ENCODE data around the gene SMCO4. TPM values are rescaled to one million over a fixed set of nuclear protein-coding genes. Genes with fewer than 3 reads are reported as not detected.
"Not testable (repeated sequence)": the region's sequence is repeated elsewhere in the genome, so short reads cannot be mapped to it uniquely, and the experiment has no call there.

Gene SMCO4
- total RNA-seq, 1 experiment from 2014 or later = 14.1 TPM

- DNase-seq (ENCODE audit: low read depth, low spot score) = no peak
- ATAC-seq = no peak
- Histone ChIP-seq H3K4me3 (ENCODE audit: low read depth in 2 of 2, low read length in 2 of 2) (no peak overlapping the region), H3K27me3 (ENCODE audit: control insufficient read depth, insufficient read depth, low read length) (no peaks in the 10 kb centered on the region), H3K9me3 (ENCODE audit: control insufficient read depth, insufficient read depth, low read depth, low read length) (no peaks in the 10 kb centered on the region), H3K27ac (ENCODE audit: low read length) (no peak overlapping the region), H3K36me3 (ENCODE audit: control insufficient read depth, insufficient read depth, low read length) (no peaks in the 10 kb centered on the region), H3K4me1 (ENCODE audit: control insufficient read depth, insufficient read depth, low read length) (no peaks in the 10 kb centered on the region)
- intact Hi-C loops (cut with micrococcal nuclease; ENCODE audit: unreplicated experiment) (no loop called here), in situ Hi-C loops (cut with HindIII; ENCODE audit: low pct_unique_long_range_greater_than_20kb, low sequenced_read_pairs) (no loop called here)
- ChIA-PET POLR2A (no interaction called here), CTCF (no interaction called here)
- BruUV-seq (replicated peaks) = no TSS peak
- no peak for TF ChIP-seq CTCF (IDR thresholded peaks at IDR 0.05)
- no peak for TF ChIP-seq POLR2AphosphoS5 (IDR thresholded peaks at IDR 0.05; ENCODE audit: low read depth, low read length)
Observed at GRCh38 chr11:93577286-93577685, 34.1 kb upstream of the SMCO4 start.

- H3K27ac ChIP-seq (ENCODE audit: low read length); ATAC-seq; H3K27me3 ChIP-seq (ENCODE audit: control insufficient read depth, insufficient read depth, low read length); CTCF ChIA-PET; BruUV-seq (replicated peaks); intact Hi-C loops (cut with micrococcal nuclease; ENCODE audit: unreplicated experiment); H3K36me3 ChIP-seq (ENCODE audit: control insufficient read depth, insufficient read depth, low read length); POLR2A ChIA-PET; DNase-seq (ENCODE audit: low read depth, low spot score); H3K4me1 ChIP-seq (ENCODE audit: control insufficient read depth, insufficient read depth, low read length); H3K9me3 ChIP-seq (ENCODE audit: control insufficient read depth, insufficient read depth, low read depth, low read length); in situ Hi-C loops (cut with HindIII; ENCODE audit: low pct_unique_long_range_greater_than_20kb, low sequenced_read_pairs); H3K4me3 ChIP-seq (ENCODE audit: low read depth in 2 of 2, low read length in 2 of 2): not testable (repeated sequence)
Observed at GRCh38 chr11:93576870-93577269, 33.7 kb upstream of the SMCO4 start.

GRCh38 chr11:93574638-93575220 is 31.5 kb upstream of the SMCO4 start:
- TF ChIP-seq POLR2AphosphoS5 (IDR thresholded peaks at IDR 0.05; ENCODE audit: low read depth, low read length) (no peak), CTCF (IDR thresholded peaks at IDR 0.05) (no peak), SIN3A (IDR thresholded peaks at IDR 0.05; ENCODE audit: borderline replicate concordance, insufficient read depth, low read depth, low read length) (no peak), TCF7L2 (IDR thresholded peaks at IDR 0.05; ENCODE audit: low read depth, low read length) (no peak), REST (IDR thresholded peaks at IDR 0.05; ENCODE audit: insufficient read depth in 1 of 2, low read depth in 2 of 2, low read length in 1 of 2) (no peak)
- BruUV-seq (replicated peaks) = no TSS peak
- H3K4me3 ChIP-seq (ENCODE audit: low read depth in 2 of 2, low read length in 2 of 2) = no peak overlapping the region
- ATAC-seq = no peak
- no peaks in the 10 kb centered on the region for H3K9me3 ChIP-seq (ENCODE audit: control insufficient read depth, insufficient read depth, low read depth, low read length)
- CTCF ChIA-PET = no interaction called here
- DNase-seq (ENCODE audit: low read depth, low spot score) = no peak
- H3K27ac ChIP-seq (ENCODE audit: low read length) = no peak overlapping the region
- in situ Hi-C loops (cut with HindIII; ENCODE audit: low pct_unique_long_range_greater_than_20kb, low sequenced_read_pairs) = no loop called here
- no peaks in the 10 kb centered on the region for H3K36me3 ChIP-seq (ENCODE audit: control insufficient read depth, insufficient read depth, low read length)
- intact Hi-C loops (cut with micrococcal nuclease; ENCODE audit: unreplicated experiment) = no loop called here
- H3K27me3 ChIP-seq (ENCODE audit: control insufficient read depth, insufficient read depth, low read length) = peaks cover 3% of the 10 kb centered on the region; the same call in 1 of the 2 replicates
- H3K4me1 ChIP-seq (ENCODE audit: control insufficient read depth, insufficient read depth, low read length) = no peaks in the 10 kb centered on the region
- POLR2A ChIA-PET = no interaction called here

Data from Panc1 (cell line).